Neuronal stem cell (in vitro differentiated cells): ENCODE measurements around the gene MGRN1. TPM values are rescaled to one million over a fixed set of nuclear protein-coding genes. Genes with fewer than 3 reads are reported as not detected.

ENCODE experiments used
- small RNA-seq: library from polyadenylated mRNA; stranded (forward); fragments of <200 nt; extraction: miRNeasy Mini kit (QIAGEN cat#:217004); gene quantifications from one replicate; pipeline ENCODE3, GENCODE V24; 2013; ENCODE audit not compliant: insufficient read depth

MGRN1 gene

Small RNA genes lying within 50 kb of the gene (small RNA-seq; reads per million reads assigned to genes)
- gene MIR6769A (not detected), gene RN7SL850P (not detected)
